ENCODE results near the gene TBC1D5.

Gene TBC1D5

GRCh38 chr3:17489139-17489538, 253.3 kb downstream of the TBC1D5 start:
- TF ChIP-seq CTCF (IDR thresholded peaks at IDR 0.05; ENCODE audit: low read depth, low read length, missing control alignments): no peak
- no peak for DNase-seq (ENCODE audit: low read depth)
- H3K4me3 ChIP-seq (ENCODE audit: low read depth, low read length): no peak overlapping the region

GRCh38 chr3:17481116-17481515, 261.3 kb downstream of the TBC1D5 start:
- TF ChIP-seq CTCF (IDR thresholded peaks at IDR 0.05; ENCODE audit: low read depth, low read length, missing control alignments): no peak
- no peak for DNase-seq (ENCODE audit: low read depth)
- H3K4me3 ChIP-seq (ENCODE audit: low read depth, low read length): no peak overlapping the region

- no peak overlapping the region for H3K4me3 ChIP-seq (ENCODE audit: low read depth, low read length)
- DNase-seq (ENCODE audit: low read depth): no peak
- no peak for TF ChIP-seq CTCF (IDR thresholded peaks at IDR 0.05; ENCODE audit: low read depth, low read length, missing control alignments)
Measured at GRCh38 chr3:17479681-17480405, 262.6 kb downstream of the TBC1D5 start.

- no peak for TF ChIP-seq CTCF (IDR thresholded peaks at IDR 0.05; ENCODE audit: low read depth, low read length, missing control alignments)
Measured at GRCh38 chr3:17478673-17479072, 263.8 kb downstream of the TBC1D5 start.

GRCh38 chr3:17473761-17474160, 268.7 kb downstream of the TBC1D5 start:
- DNase-seq (ENCODE audit: low read depth): no peak

More at GRCh38 chr3:17478673-17479072, 263.8 kb downstream of the TBC1D5 start:
- DNase-seq (ENCODE audit: low read depth): no peak
- H3K4me3 ChIP-seq (ENCODE audit: low read depth, low read length): no peak overlapping the region

GRCh38 chr3:17469954-17470353, 272.5 kb downstream of the TBC1D5 start:
- no peak for TF ChIP-seq CTCF (IDR thresholded peaks at IDR 0.05; ENCODE audit: low read depth, low read length, missing control alignments)
- H3K4me3 ChIP-seq (ENCODE audit: low read depth, low read length): no peak overlapping the region
- no peak for DNase-seq (ENCODE audit: low read depth)

More at GRCh38 chr3:17473761-17474160, 268.7 kb downstream of the TBC1D5 start:
- TF ChIP-seq CTCF (IDR thresholded peaks at IDR 0.05; ENCODE audit: low read depth, low read length, missing control alignments): no peak
- H3K4me3 ChIP-seq (ENCODE audit: low read depth, low read length): no peak overlapping the region

- no peak for TF ChIP-seq CTCF (IDR thresholded peaks at IDR 0.05; ENCODE audit: low read depth, low read length, missing control alignments)
- no peak for DNase-seq (ENCODE audit: low read depth)
- no peak overlapping the region for H3K4me3 ChIP-seq (ENCODE audit: low read depth, low read length)
Measured at GRCh38 chr3:17469520-17469919, 272.9 kb downstream of the TBC1D5 start.

Data from GM12864 (cell line).